Measurements from ENCODE around the gene PHLDB2.

The PHLDB2 gene

GRCh38 chr3:111936191-111936841 lies 77.3 kb downstream of the PHLDB2 start:
- Histone ChIP-seq H3K27me3 (ENCODE audit: control insufficient read depth, insufficient read depth, low read length) (no peaks in the 10 kb centered on the region), H3K36me3 (ENCODE audit: control insufficient read depth, insufficient read depth, low read length) (no peaks in the 10 kb centered on the region), H3K4me3 (ENCODE audit: low read depth, low read length) (no peak overlapping the region), H3K4me1 (ENCODE audit: control insufficient read depth, insufficient read depth, low read length) (no peaks in the 10 kb centered on the region), H3K9ac (ENCODE audit: low read depth, low read length) (no peak overlapping the region), H3K9me3 (ENCODE audit: control insufficient read depth, insufficient read depth, low read length) (no peaks in the 10 kb centered on the region)

DNA sequence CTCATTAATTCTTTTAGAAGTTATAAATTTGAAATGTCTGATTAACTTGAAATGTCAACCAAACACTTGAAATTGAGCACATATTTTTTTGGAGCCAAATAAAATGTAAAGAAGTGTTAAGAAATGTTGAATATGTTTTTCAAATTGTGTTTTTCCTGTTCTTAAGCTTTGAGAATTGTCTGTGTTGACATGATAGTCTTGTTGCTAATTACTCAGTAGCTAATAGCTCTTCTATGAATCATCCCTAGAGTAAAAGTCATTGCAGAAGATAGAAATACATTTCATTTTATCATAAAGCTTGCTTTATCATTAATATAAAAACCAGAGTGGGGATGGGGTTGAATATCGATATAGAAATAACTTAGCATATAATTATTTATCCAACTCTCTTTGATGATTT lies 77.9 kb downstream of the PHLDB2 start:
- H3K4me3 ChIP-seq (ENCODE audit: low read depth, low read length) = no peak overlapping the region
- H3K27me3 ChIP-seq (ENCODE audit: control insufficient read depth, insufficient read depth, low read length) = no peaks in the 10 kb centered on the region
- no peaks in the 10 kb centered on the region for H3K36me3 ChIP-seq (ENCODE audit: control insufficient read depth, insufficient read depth, low read length)
- H3K9ac ChIP-seq (ENCODE audit: low read depth, low read length) = no peak overlapping the region
- no peaks in the 10 kb centered on the region for H3K4me1 ChIP-seq (ENCODE audit: control insufficient read depth, insufficient read depth, low read length)
- H3K9me3 ChIP-seq (ENCODE audit: control insufficient read depth, insufficient read depth, low read length) = no peaks in the 10 kb centered on the region

GRCh38 chr3:111937871-111938270 lies 78.8 kb downstream of the PHLDB2 start:
- Histone ChIP-seq H3K9me3 (ENCODE audit: control insufficient read depth, insufficient read depth, low read length) (no peaks in the 10 kb centered on the region), H3K4me1 (ENCODE audit: control insufficient read depth, insufficient read depth, low read length) (no peaks in the 10 kb centered on the region)

GRCh38 chr3:111939873-111940272 lies 80.8 kb downstream of the PHLDB2 start:
- Histone ChIP-seq H3K27me3 (ENCODE audit: control insufficient read depth, insufficient read depth, low read length) (no peaks in the 10 kb centered on the region), H3K36me3 (ENCODE audit: control insufficient read depth, insufficient read depth, low read length) (no peaks in the 10 kb centered on the region), H3K4me1 (ENCODE audit: control insufficient read depth, insufficient read depth, low read length) (no peaks in the 10 kb centered on the region), H3K9ac (ENCODE audit: low read depth, low read length) (no peak overlapping the region), H3K9me3 (ENCODE audit: control insufficient read depth, insufficient read depth, low read length) (no peaks in the 10 kb centered on the region), H3K4me3 (ENCODE audit: low read depth, low read length) (no peak overlapping the region)

More at GRCh38 chr3:111937871-111938270, 78.8 kb downstream of the PHLDB2 start:
- no peaks in the 10 kb centered on the region for H3K36me3 ChIP-seq (ENCODE audit: control insufficient read depth, insufficient read depth, low read length)
- H3K9ac ChIP-seq (ENCODE audit: low read depth, low read length) = no peak overlapping the region
- H3K27me3 ChIP-seq (ENCODE audit: control insufficient read depth, insufficient read depth, low read length) = no peaks in the 10 kb centered on the region
- no peak overlapping the region for H3K4me3 ChIP-seq (ENCODE audit: low read depth, low read length)

DNA sequence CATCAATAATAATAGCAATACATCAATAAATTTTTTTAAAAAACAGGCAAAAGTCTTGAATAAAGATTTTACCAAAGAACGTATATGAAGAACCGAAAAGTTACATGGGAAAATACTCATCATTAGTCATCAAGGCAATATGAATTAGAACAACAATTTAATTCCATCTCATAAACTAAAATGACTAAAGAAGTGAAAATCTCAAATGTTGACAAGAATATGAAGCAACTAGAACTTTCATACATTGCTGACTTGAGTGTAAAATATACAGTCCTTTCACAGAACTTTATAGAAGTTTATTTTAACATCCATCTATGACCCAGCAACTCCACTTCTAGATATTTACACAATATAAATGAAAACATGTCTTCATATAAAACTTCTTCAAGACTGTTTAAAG lies 84.5 kb downstream of the PHLDB2 start:
- Histone ChIP-seq H3K36me3 (ENCODE audit: control insufficient read depth, insufficient read depth, low read length) (no peaks in the 10 kb centered on the region), H3K4me3 (ENCODE audit: low read depth, low read length) (no peak overlapping the region), H3K9me3 (ENCODE audit: control insufficient read depth, insufficient read depth, low read length) (no peaks in the 10 kb centered on the region), H3K27me3 (ENCODE audit: control insufficient read depth, insufficient read depth, low read length) (no peaks in the 10 kb centered on the region), H3K4me1 (ENCODE audit: control insufficient read depth, insufficient read depth, low read length) (no peaks in the 10 kb centered on the region), H3K9ac (ENCODE audit: low read depth, low read length) (no peak overlapping the region)

DNA sequence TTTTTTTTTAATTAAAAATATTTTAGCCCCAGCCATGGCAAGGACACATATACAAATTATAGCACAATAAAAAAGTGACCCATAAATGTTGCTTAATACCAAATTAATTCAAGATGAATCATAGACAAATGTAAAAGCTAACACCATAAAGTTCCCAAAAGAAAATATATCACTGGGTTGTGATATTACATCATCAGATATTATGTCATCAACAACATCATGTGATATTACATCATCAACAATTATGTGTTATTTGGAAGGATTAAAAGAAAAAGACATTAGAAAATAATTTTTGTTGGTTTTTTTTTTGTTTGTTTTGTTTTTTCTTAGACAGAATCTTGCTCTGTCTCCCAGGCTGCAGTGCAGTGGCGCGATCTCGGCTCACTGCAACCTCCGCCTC lies 85.3 kb downstream of the PHLDB2 start:
- no peak overlapping the region for H3K4me3 ChIP-seq (ENCODE audit: low read depth, low read length)
- H3K9ac ChIP-seq (ENCODE audit: low read depth, low read length) = no peak overlapping the region
- no peaks in the 10 kb centered on the region for H3K36me3 ChIP-seq (ENCODE audit: control insufficient read depth, insufficient read depth, low read length)
- no peaks in the 10 kb centered on the region for H3K27me3 ChIP-seq (ENCODE audit: control insufficient read depth, insufficient read depth, low read length)
- no peaks in the 10 kb centered on the region for H3K9me3 ChIP-seq (ENCODE audit: control insufficient read depth, insufficient read depth, low read length)
- H3K4me1 ChIP-seq (ENCODE audit: control insufficient read depth, insufficient read depth, low read length) = no peaks in the 10 kb centered on the region

- Histone ChIP-seq H3K36me3 (ENCODE audit: control insufficient read depth, insufficient read depth, low read length) (no peaks in the 10 kb centered on the region), H3K9me3 (ENCODE audit: control insufficient read depth, insufficient read depth, low read length) (no peaks in the 10 kb centered on the region), H3K9ac (ENCODE audit: low read depth, low read length) (no peak overlapping the region), H3K4me3 (ENCODE audit: low read depth, low read length) (no peak overlapping the region), H3K27me3 (ENCODE audit: control insufficient read depth, insufficient read depth, low read length) (no peaks in the 10 kb centered on the region), H3K4me1 (ENCODE audit: control insufficient read depth, insufficient read depth, low read length) (no peaks in the 10 kb centered on the region)
Measured at GRCh38 chr3:111947231-111947630, 88.2 kb downstream of the PHLDB2 start.

DNA sequence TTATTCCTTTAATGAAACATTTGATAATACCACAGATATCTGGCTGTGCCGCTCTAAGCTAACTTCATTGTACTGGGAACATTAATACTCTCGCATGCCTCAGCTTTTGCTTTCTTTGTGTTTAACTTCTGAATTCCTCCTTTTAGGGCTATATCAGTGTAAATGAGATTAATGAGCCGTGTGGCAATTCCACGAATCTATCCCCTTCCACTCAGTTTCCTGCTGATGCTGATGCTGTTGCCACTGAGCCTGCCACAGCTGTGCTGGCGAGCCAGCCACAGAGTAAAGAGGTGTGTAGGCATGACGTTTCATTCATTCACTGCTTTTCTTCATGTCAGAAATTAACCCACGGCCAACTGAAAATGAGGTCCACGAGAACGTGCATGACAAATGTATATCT lies 89.7 kb downstream of the PHLDB2 start:
- H3K27me3 ChIP-seq (ENCODE audit: control insufficient read depth, insufficient read depth, low read length) = no peaks in the 10 kb centered on the region
- no peak overlapping the region for H3K4me3 ChIP-seq (ENCODE audit: low read depth, low read length)
- H3K9me3 ChIP-seq (ENCODE audit: control insufficient read depth, insufficient read depth, low read length) = no peaks in the 10 kb centered on the region
- H3K9ac ChIP-seq (ENCODE audit: low read depth, low read length) = no peak overlapping the region
- peaks cover 3% of the 10 kb centered on the region for H3K4me1 ChIP-seq (ENCODE audit: control insufficient read depth, insufficient read depth, low read length)
- H3K36me3 ChIP-seq (ENCODE audit: control insufficient read depth, insufficient read depth, low read length) = no peaks in the 10 kb centered on the region

- Histone ChIP-seq H3K4me3 (ENCODE audit: low read depth, low read length) (no peak overlapping the region), H3K4me1 (ENCODE audit: control insufficient read depth, insufficient read depth, low read length) (peaks cover 6% of the 10 kb centered on the region), H3K27me3 (ENCODE audit: control insufficient read depth, insufficient read depth, low read length) (no peaks in the 10 kb centered on the region), H3K9me3 (ENCODE audit: control insufficient read depth, insufficient read depth, low read length) (no peaks in the 10 kb centered on the region), H3K9ac (ENCODE audit: low read depth, low read length) (no peak overlapping the region), H3K36me3 (ENCODE audit: control insufficient read depth, insufficient read depth, low read length) (no peaks in the 10 kb centered on the region)
Measured at GRCh38 chr3:111949712-111950111, 90.6 kb downstream of the PHLDB2 start.

DNA sequence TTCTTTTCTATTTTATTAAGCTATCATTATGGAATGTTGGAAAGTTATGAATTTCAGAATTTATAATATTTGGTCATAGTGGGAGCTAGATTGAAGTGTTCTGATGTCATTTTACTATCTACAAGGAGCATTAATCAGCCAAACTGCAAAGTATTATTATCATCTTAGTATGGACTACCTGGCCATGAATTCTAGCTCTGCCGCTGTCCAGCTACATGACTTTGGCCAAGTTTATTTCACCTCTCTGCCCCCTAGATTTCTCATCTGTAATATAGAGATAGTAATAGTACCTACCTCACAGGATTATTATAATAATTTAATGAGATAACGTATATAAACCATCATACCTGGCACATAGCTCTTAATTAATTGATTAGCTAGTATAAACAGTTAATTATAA lies 92.0 kb downstream of the PHLDB2 start:
- no peaks in the 10 kb centered on the region for H3K9me3 ChIP-seq (ENCODE audit: control insufficient read depth, insufficient read depth, low read length)
- peaks cover 6% of the 10 kb centered on the region for H3K4me1 ChIP-seq (ENCODE audit: control insufficient read depth, insufficient read depth, low read length)
- H3K36me3 ChIP-seq (ENCODE audit: control insufficient read depth, insufficient read depth, low read length) = no peaks in the 10 kb centered on the region
- no peak overlapping the region for H3K4me3 ChIP-seq (ENCODE audit: low read depth, low read length)
- H3K9ac ChIP-seq (ENCODE audit: low read depth, low read length) = no peak overlapping the region
- no peaks in the 10 kb centered on the region for H3K27me3 ChIP-seq (ENCODE audit: control insufficient read depth, insufficient read depth, low read length)

- H3K9me3 ChIP-seq (ENCODE audit: control insufficient read depth, insufficient read depth, low read length) = no peaks in the 10 kb centered on the region
- no peak overlapping the region for H3K9ac ChIP-seq (ENCODE audit: low read depth, low read length)
- H3K4me1 ChIP-seq (ENCODE audit: control insufficient read depth, insufficient read depth, low read length) = peaks cover 15% of the 10 kb centered on the region
- H3K4me3 ChIP-seq (ENCODE audit: low read depth, low read length) = no peak overlapping the region
- no peaks in the 10 kb centered on the region for H3K27me3 ChIP-seq (ENCODE audit: control insufficient read depth, insufficient read depth, low read length)
- no peaks in the 10 kb centered on the region for H3K36me3 ChIP-seq (ENCODE audit: control insufficient read depth, insufficient read depth, low read length)
Measured at GRCh38 chr3:111952086-111952485, 93.0 kb downstream of the PHLDB2 start.

GRCh38 chr3:111952866-111953450 lies 93.9 kb downstream of the PHLDB2 start:
- Histone ChIP-seq H3K27me3 (ENCODE audit: control insufficient read depth, insufficient read depth, low read length) (no peaks in the 10 kb centered on the region), H3K9ac (ENCODE audit: low read depth, low read length) (no peak overlapping the region), H3K36me3 (ENCODE audit: control insufficient read depth, insufficient read depth, low read length) (no peaks in the 10 kb centered on the region), H3K9me3 (ENCODE audit: control insufficient read depth, insufficient read depth, low read length) (no peaks in the 10 kb centered on the region), H3K4me3 (ENCODE audit: low read depth, low read length) (no peak overlapping the region), H3K4me1 (ENCODE audit: control insufficient read depth, insufficient read depth, low read length) (peaks cover 20% of the 10 kb centered on the region)

Measured in iPS-15b (cell line).